CD4-positive, alpha-beta T cell treated with Interleukin-15 for 1 hour (primary cell): ENCODE results near the gene HCAR2.
A peak's percentile ranks its signal among the peaks of the same experiment; 100 is the strongest.
"Not testable (repeated sequence)": the region's sequence is repeated elsewhere in the genome, so short reads cannot be mapped to it uniquely, and the experiment has no call there.

ENCODE experiments used
- DNase-seq: peaks from one replicate; pipeline ENCODE4 v3.0.0-alpha.2; 2020

Gene HCAR2

GRCh38 chr12:122661246-122661645 is 41.9 kb downstream of the HCAR2 start:
- DNase-seq = no peak

- peak; percentile 25 for DNase-seq
Observed at GRCh38 chr12:122659579-122659978, 43.6 kb downstream of the HCAR2 start.

GRCh38 chr12:122656298-122656697 is 46.9 kb downstream of the HCAR2 start:
- DNase-seq = no peak

GRCh38 chr12:122653291-122653690 is 49.9 kb downstream of the HCAR2 start:
- DNase-seq = not testable (repeated sequence)

GRCh38 chr12:122651520-122652224 is 51.5 kb downstream of the HCAR2 start:
- DNase-seq = no peak
